GM12878 (cell line): ENCODE measurements around the gene MMADHC. TPM values are rescaled to one million over a fixed set of nuclear protein-coding genes. Genes with fewer than 3 reads are reported as not detected.

Experiments
- BACH1 ChIP-seq: fragments of 450-650 bp; IDR thresholded peaks from 2 replicates; pipeline ENCODE4 v1.6.1; 2017; ENCODE audit warnings: mild to moderate bottlenecking, borderline replicate concordance
- BCLAF1 ChIP-seq: fragments of 450-650 bp; IDR thresholded peaks from 2 replicates; pipeline ENCODE4 v1.6.1; 2017; ENCODE audit warnings: antibody characterized with exemption, mild to moderate bottlenecking, moderate library complexity
- CEBPB ChIP-seq, 2 experiments: fragments of 150-350 bp in 1 of 2; IDR thresholded peaks; 2 replicates each; pipeline ENCODE4 v1.6.1; 2012 to 2014; ENCODE audit warnings: low read depth in 2 of 2, low read length in 2 of 2, borderline replicate concordance in 1 of 2, inconsistent platforms in 1 of 2
- CREB1 ChIP-seq: IDR thresholded peaks from 2 replicates; pipeline ENCODE4 v1.6.1; 2012; ENCODE audit warnings: low read depth, mild to moderate bottlenecking, inconsistent platforms
- CUX1 ChIP-seq: IDR thresholded peaks from 2 replicates; pipeline ENCODE4 v1.6.1; 2012; ENCODE audit warnings: improper control_type of control experiment, low read depth, low read length; ENCODE audit not compliant: insufficient replicate concordance
- E2F4 ChIP-seq: IDR thresholded peaks from 2 replicates; pipeline ENCODE4 v1.6.1; 2012; ENCODE audit warnings: low read depth, low read length, improper control_type of control experiment
- MTA2 ChIP-seq: fragments of 450-650 bp; IDR thresholded peaks from 2 replicates; pipeline ENCODE4 v1.6.1; 2016; ENCODE audit warnings: low read depth, mild to moderate bottlenecking, moderate library complexity
- RAD21 ChIP-seq: IDR thresholded peaks from 2 replicates; pipeline ENCODE4 v1.6.1; 2011; ENCODE audit warnings: mild to moderate bottlenecking, low read depth, low read length, moderate library complexity; ENCODE audit not compliant: insufficient read depth
- REST ChIP-seq: IDR thresholded peaks from 2 replicates; pipeline ENCODE4 v1.6.1; 2012; ENCODE audit warnings: mild to moderate bottlenecking, low read depth, low read length
- SIN3A ChIP-seq: IDR thresholded peaks from 2 replicates; pipeline ENCODE4 v1.6.1; 2012; ENCODE audit warnings: low read depth, low read length, improper control_type of control experiment
- SREBF2 ChIP-seq: IDR thresholded peaks from 2 replicates; pipeline ENCODE4 v1.6.1; 2012; ENCODE audit warnings: mild to moderate bottlenecking, low read length
- STAT1 ChIP-seq: fragments of 450-650 bp; conservative IDR thresholded peaks from 2 replicates; pipeline ENCODE4 v1.6.1; 2014; ENCODE audit warnings: antibody characterized with exemption, mild to moderate bottlenecking
- TAF1 ChIP-seq: IDR thresholded peaks from 2 replicates; pipeline ENCODE4 v1.6.1; 2011; ENCODE audit warnings: mild to moderate bottlenecking, low read depth, low read length, borderline replicate concordance
- TCF12 ChIP-seq: IDR thresholded peaks from 2 replicates; pipeline ENCODE4 v1.6.1; 2011; ENCODE audit warnings: low read depth, mild to moderate bottlenecking, low read length
- ZNF207 ChIP-seq: fragments of 450-650 bp; IDR thresholded peaks from 2 replicates; pipeline ENCODE4 v1.6.1; 2014; ENCODE audit warnings: antibody characterized with exemption, mild to moderate bottlenecking, borderline replicate concordance
- polyA plus RNA-seq, 11 experiments: library from polyadenylated mRNA; depleted of rRNA in 4 of 11; unstranded in 6 of 11; stranded (reverse) in 5 of 11; fragments of >200 nt; fragmentation: Nextera tagmentation in 4 of 11; fragmentation: Illumina TruSeq in 1 of 11; extraction: Ambion mirVana in 4 of 11; extraction: Trizol in 1 of 11; gene quantifications; 1 replicate in 1 of 11; 2 replicates in 10 of 11; pipeline versions ENCODE4 v1.2.1 to v1.2.3, GENCODE V29; 2011 to 2016; ENCODE audit warnings: inconsistent platforms in 2 of 11, missing spikeins in 2 of 11, low read depth in 1 of 11
- total RNA-seq, 4 experiments: library from RNA; depleted of rRNA in 3 of 4; stranded (reverse); fragments of >200 nt in 3 of 4; fragmentation: Illumina TruSeq in 1 of 4; extraction: Trizol in 1 of 4; gene quantifications; 2 replicates each; pipeline versions ENCODE4 v1.2.1 to v1.2.3, GENCODE V29; 2013 to 2021

Gene MMADHC
- total and polyA plus RNA-seq, 10 of the 15 experiments (the other 5 are each of a cell fraction or from before 2014, with no cell fraction given), result 93.6 to 415 (median 147) TPM

GRCh38 chr2:149597668-149598326 lies 10.2 kb upstream of the MMADHC start (continued):
- TF ChIP-seq TCF12, result no peak
- TF ChIP-seq REST, result no peak
- TF ChIP-seq CREB1, result peak; percentile 26; the same call in 1 of the 2 replicates
- no peak for TF ChIP-seq BCLAF1
- TF ChIP-seq SIN3A, result no peak
- no peak for TF ChIP-seq CEBPB (IDR thresholded peaks at IDR 0.05; ENCODE audit: borderline replicate concordance in 1 of 2, low read depth in 2 of 2, low read length in 2 of 2)
- no peak for TF ChIP-seq STAT1
- no peak for TF ChIP-seq E2F4
- 0 out of 2 replicates have a peak, but pooled peaks have one; percentile 32 for TF ChIP-seq MTA2
- no peak for TF ChIP-seq BACH1
- peak; percentile 94 for TF ChIP-seq RAD21
- no peak for TF ChIP-seq SREBF2
- TF ChIP-seq TAF1, result no peak
- TF ChIP-seq CUX1, result no peak
- TF ChIP-seq ZNF207, result no peak
